GM23338 (cell line): ENCODE results near the gene NCOA7. TPM values are rescaled to one million over a fixed set of nuclear protein-coding genes. Genes with fewer than 3 reads are reported as not detected.

Experiments
- ATAC-seq: fragments of 200-7000 bp; cut with Tn5 transposase; 3 replicates; pipeline ENCODE4 v1.9.1; 2020
- DNase-seq: peaks from one replicate; pipeline ENCODE4 v3.0.0-alpha.2; 2015; ENCODE audit warnings: low spot score
- H2AFZ ChIP-seq: fragments of 200-600 bp; sonication (generic); 2 replicates; pipeline ENCODE4 v1.8.0; 2016; ENCODE audit warnings: antibody characterized with exemption, mild to moderate bottlenecking, moderate library complexity
- H3F3A ChIP-seq: fragments of 200-600 bp; sonication (generic); replicated peaks from 2 replicates; pipeline ENCODE4 v1.8.0; 2017; ENCODE audit warnings: antibody characterized with exemption, mixed run types, low read depth
- H3K27ac ChIP-seq: fragments of 200-600 bp; sonication (generic); 2 replicates; pipeline ENCODE4 v1.6.1; 2016; ENCODE audit warnings: low read depth
- H3K27me3 ChIP-seq: fragments of 200-600 bp; sonication (generic); 2 replicates; pipeline ENCODE4 v1.8.0; 2016; ENCODE audit warnings: mild to moderate bottlenecking, mixed run types, moderate library complexity; ENCODE audit not compliant: insufficient read depth
- H3K36me3 ChIP-seq: fragments of 200-600 bp; sonication (generic); 2 replicates; pipeline ENCODE4 v1.8.0; 2016; ENCODE audit warnings: mild to moderate bottlenecking; ENCODE audit not compliant: insufficient read depth
- H3K4me1 ChIP-seq: fragments of 200-600 bp; sonication (generic); 2 replicates; pipeline ENCODE4 v1.8.0; 2016; ENCODE audit warnings: mild to moderate bottlenecking, moderate library complexity; ENCODE audit not compliant: insufficient read depth
- H3K4me2 ChIP-seq: fragments of 200-600 bp; sonication (generic); 2 replicates; pipeline ENCODE4 v1.7.1; 2017; ENCODE audit warnings: mixed run types
- H3K4me3 ChIP-seq: fragments of 200-600 bp; sonication (generic); 2 replicates; pipeline ENCODE4 v1.6.1; 2016; ENCODE audit warnings: mixed run types
- H3K79me2 ChIP-seq: fragments of 200-600 bp; sonication (generic); replicated peaks from 2 replicates; pipeline ENCODE4 v1.8.0; 2017; ENCODE audit warnings: mild to moderate bottlenecking; ENCODE audit not compliant: insufficient read depth
- H3K9me2 ChIP-seq: fragments of 200-600 bp; sonication (generic); 2 replicates; pipeline ENCODE4 v1.8.0; 2017; ENCODE audit not compliant: insufficient read depth
- H4K20me1 ChIP-seq: fragments of 200-600 bp; sonication (generic); replicated peaks from 2 replicates; pipeline ENCODE4 v1.8.0; 2017; ENCODE audit warnings: mild to moderate bottlenecking; ENCODE audit not compliant: insufficient read depth
- H3K27ac Mint-ChIP-seq: 2 replicates; pipeline ENCODE4 v1.8.0; 2020; ENCODE audit warnings: inconsistent platforms, mild to moderate bottlenecking, moderate library complexity, mixed read lengths
- H3K27me3 Mint-ChIP-seq: 3 replicates; pipeline ENCODE4 v1.8.0; 2022; ENCODE audit warnings: low read depth, mild to moderate bottlenecking, moderate library complexity, mixed read lengths, inconsistent platforms; ENCODE audit not compliant: insufficient read depth, poor library complexity
- H3K36me3 Mint-ChIP-seq: 3 replicates; pipeline ENCODE4 v1.8.0; 2021; ENCODE audit warnings: low read depth, mild to moderate bottlenecking, inconsistent platforms, moderate library complexity, mixed read lengths
- H3K4me1 Mint-ChIP-seq: 3 replicates; pipeline ENCODE4 v1.8.0; 2020; ENCODE audit warnings: mild to moderate bottlenecking, inconsistent platforms, mixed read lengths
- H3K4me3 Mint-ChIP-seq: 3 replicates; pipeline ENCODE4 v1.8.0; 2021; ENCODE audit warnings: moderate library complexity, mild to moderate bottlenecking, inconsistent platforms, mixed read lengths
- H3K9me3 Mint-ChIP-seq: 3 replicates; pipeline ENCODE4 v1.8.0; 2020; ENCODE audit warnings: moderate library complexity, mild to moderate bottlenecking, inconsistent platforms, mixed read lengths
- CTCF ChIP-seq, 2 experiments: fragments of 200-600 bp in 1 of 2; sonication (generic) in 1 of 2; conservative IDR thresholded peaks; 2 replicates each; pipeline versions ENCODE4 v1.5.1 to v1.6.1; 2016 to 2017; ENCODE audit warnings: antibody characterized with exemption in 2 of 2, low read depth in 2 of 2, mild to moderate bottlenecking in 2 of 2, moderate library complexity in 1 of 2
- ETS1 ChIP-seq: IDR thresholded peaks from 2 replicates; pipeline ENCODE4 v1.6.1; 2016; ENCODE audit warnings: antibody characterized with exemption
- EZH2 ChIP-seq: fragments of 200-600 bp; sonication (generic); IDR thresholded peaks from one replicate; pipeline ENCODE4 v1.8.0; 2017; ENCODE audit warnings: antibody characterized with exemption, mild to moderate bottlenecking, low read depth; ENCODE audit not compliant: unreplicated experiment
- EZH2phosphoT487 ChIP-seq: fragments of 200-600 bp; sonication (generic); IDR thresholded peaks from one replicate; pipeline ENCODE4 v1.8.1; 2018; ENCODE audit warnings: antibody characterized with exemption; ENCODE audit not compliant: unreplicated experiment
- NANOG ChIP-seq: IDR thresholded peaks from 2 replicates; pipeline ENCODE4 v1.6.1; 2016; ENCODE audit warnings: antibody characterized with exemption, borderline replicate concordance
- POLR2AphosphoS5 ChIP-seq: IDR thresholded peaks from 2 replicates; pipeline ENCODE4 v1.6.1; 2016; ENCODE audit warnings: antibody characterized with exemption, low read depth
- STAT1 ChIP-seq: IDR thresholded peaks from one replicate; pipeline ENCODE4 v1.6.1; 2016; ENCODE audit warnings: antibody characterized with exemption; ENCODE audit not compliant: unreplicated experiment
- ZNF462 ChIP-seq: fragments of 250-450 bp; sonication (Bioruptor Pico); IDR thresholded peaks from 2 replicates; pipeline ENCODE4 v1.5.0; 2020; ENCODE audit warnings: mild to moderate bottlenecking, moderate library complexity
- polyA plus RNA-seq: library from polyadenylated mRNA; unstranded; fragments of >200 nt; fragmentation: Nextera tagmentation; extraction: Ambion mirVana; gene quantifications from 2 replicates; pipeline ENCODE4 v1.2.1, GENCODE V29; 2016
- total RNA-seq: library from RNA; depleted of rRNA; stranded (reverse); fragments of >200 nt; shearing (Covaris generic); gene quantifications from 2 replicates; pipeline ENCODE4 v1.2.3, GENCODE V29; 2014

Gene NCOA7
- total and polyA plus RNA-seq, 2 experiments from 2014 or later = 9.3 to 15.7 TPM

- TF ChIP-seq ZNF462 (CRISPR knock-in tag) (no peak), EZH2 (no peak)
These were observed 36.9 kb upstream of the NCOA7 start (continued) for GRCh38 chr6:125753937-125754259.

- Histone ChIP-seq H3K27me3 (peaks cover 9% of the 10 kb centered on the region), H3F3A (peaks cover 8% of the 10 kb centered on the region; the same call in 1 of the 2 replicates), H3K27ac (no peak overlapping the region), H3K79me2 (peaks cover 15% of the 10 kb centered on the region), H3K4me3 (0 out of 2 replicates have a peak overlapping the region, but pooled peaks have one; percentile 3), H3K4me2 (peak overlapping the region; percentile 47), H2AFZ (no peak overlapping the region), H3K36me3 (no peaks in the 10 kb centered on the region), H3K4me1 (peaks cover 41% of the 10 kb centered on the region), H4K20me1 (no peaks in the 10 kb centered on the region), H3K9me2 (no peaks in the 10 kb centered on the region)
- Mint-ChIP-seq H3K27ac (no peak overlapping the region), H3K36me3 (peaks cover 48% of the 10 kb centered on the region), H3K4me1 (peaks cover 56% of the 10 kb centered on the region), H3K9me3 (no peaks in the 10 kb centered on the region), H3K4me3 (peak overlapping the region; percentile 31; the same call in 1 of the 3 replicates), H3K27me3 (peaks cover 14% of the 10 kb centered on the region)
- DNase-seq (no peak), ATAC-seq (no peak)
- TF ChIP-seq EZH2 = no peak
- TF ChIP-seq NANOG = no peak
- no peak for TF ChIP-seq ETS1
- TF ChIP-seq CTCF (conservative IDR thresholded peaks at IDR 0.05; ENCODE audit: low read depth in 2 of 2) = no peak
- no peak for TF ChIP-seq STAT1
- no peak for TF ChIP-seq POLR2AphosphoS5
- no peak for TF ChIP-seq EZH2phosphoT487
These were observed 36.2 kb upstream of the NCOA7 start for GRCh38 chr6:125754566-125754965.
